HG02610 (cell line): Measurements from ENCODE around the gene MORN5.
"Not testable (repeated sequence)": the region's sequence is repeated elsewhere in the genome, so short reads cannot be mapped to it uniquely, and the experiment has no call there.

Experiments
- ATAC-seq: cut with Tn5 transposase; IDR thresholded peaks from one replicate; pipeline ENCODE4 v1.9.1; 2021; ENCODE audit warnings: mild to moderate bottlenecking, moderate library complexity; ENCODE audit not compliant: unreplicated experiment

Gene MORN5

DNA sequence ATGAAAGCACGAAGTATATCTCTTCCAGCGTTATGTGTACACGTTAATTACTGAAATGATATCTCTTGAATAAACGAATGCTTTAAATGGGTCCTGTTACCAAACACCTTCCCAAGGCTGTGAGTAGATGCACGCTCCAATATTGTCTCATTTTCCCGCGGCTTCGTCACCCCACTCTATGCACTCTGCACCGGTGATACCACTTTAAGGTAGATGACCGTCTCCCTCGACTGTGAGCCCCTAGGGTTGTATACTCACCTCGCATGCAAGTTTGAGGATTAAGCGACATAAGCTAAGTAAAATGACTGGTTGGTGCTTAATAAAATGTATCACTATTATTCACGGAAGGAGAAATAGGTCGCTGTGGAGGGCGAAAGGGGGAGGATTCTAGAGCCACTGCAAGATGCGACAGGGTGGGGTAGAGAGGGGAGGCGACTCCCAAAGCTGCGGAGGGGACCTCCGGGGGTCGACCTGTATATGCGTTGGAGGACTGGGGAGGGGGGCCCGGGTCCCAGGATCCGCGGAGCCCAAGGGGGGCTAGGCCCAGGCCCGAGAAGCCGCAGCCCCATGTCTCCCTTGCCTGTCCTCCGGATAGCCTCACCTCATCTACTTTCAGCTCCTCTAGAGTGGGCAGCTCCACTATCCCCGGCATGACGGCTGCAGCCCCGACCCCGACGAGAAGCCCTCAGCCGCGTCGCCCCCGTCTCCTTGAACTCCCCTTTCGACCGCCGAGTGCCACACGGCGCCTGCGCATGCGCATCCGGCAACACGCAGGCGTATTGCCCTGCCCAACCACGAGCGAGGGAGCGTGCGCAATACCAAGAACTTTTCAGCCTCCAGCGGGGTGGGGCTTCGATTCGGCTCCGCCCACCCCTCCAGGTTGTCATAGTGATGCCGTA is at the start of gene MORN5, which contains the start of gene NDUFA8:
TSS of gene MORN5 (plus strand) at position 883 of the 899 bp plus-strand sequence. CDS start 65 bp downstream, outside the sequence.
TSS of gene NDUFA8 (minus strand) at position 754 of the 899 bp plus-strand sequence. CDS start at position 652, 102 bp downstream.
- ATAC-seq, result peak; percentile 98

DNA sequence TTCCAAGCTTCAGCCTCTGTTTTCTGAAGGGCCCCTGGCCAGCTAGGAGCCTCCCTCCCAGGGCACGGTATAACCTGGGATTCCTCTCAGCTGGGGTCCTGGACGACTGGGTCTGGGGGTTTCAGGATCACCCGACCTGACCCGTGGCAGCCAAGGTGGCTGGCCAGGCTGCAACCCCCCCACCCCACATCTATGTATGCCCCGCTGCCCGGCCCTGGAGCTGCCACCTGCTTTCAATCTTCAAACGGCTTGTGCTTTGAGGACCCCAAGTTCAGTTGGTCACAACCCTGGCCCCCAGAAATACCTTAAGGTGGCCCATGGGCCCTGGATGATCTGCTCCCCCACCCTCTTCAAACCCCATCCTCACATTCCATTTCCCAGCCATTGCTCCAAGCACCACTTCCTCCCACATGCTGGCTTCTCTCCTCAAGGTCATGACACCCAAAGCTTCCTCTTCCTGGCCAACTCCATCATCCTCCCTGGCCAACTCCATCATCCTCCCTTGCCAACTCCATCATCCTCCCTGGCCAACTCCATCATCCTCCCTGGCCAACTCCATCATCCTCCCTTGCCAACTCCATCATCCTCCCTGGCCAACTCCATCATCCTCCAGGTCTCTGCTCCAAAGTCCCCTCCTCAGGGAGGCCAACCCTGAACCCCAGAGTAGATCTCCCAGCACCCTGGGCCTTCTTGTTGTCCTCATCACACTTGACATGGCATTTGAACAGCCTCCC is 49.4 kb upstream of the MORN5 start:
- no peak for ATAC-seq

DNA sequence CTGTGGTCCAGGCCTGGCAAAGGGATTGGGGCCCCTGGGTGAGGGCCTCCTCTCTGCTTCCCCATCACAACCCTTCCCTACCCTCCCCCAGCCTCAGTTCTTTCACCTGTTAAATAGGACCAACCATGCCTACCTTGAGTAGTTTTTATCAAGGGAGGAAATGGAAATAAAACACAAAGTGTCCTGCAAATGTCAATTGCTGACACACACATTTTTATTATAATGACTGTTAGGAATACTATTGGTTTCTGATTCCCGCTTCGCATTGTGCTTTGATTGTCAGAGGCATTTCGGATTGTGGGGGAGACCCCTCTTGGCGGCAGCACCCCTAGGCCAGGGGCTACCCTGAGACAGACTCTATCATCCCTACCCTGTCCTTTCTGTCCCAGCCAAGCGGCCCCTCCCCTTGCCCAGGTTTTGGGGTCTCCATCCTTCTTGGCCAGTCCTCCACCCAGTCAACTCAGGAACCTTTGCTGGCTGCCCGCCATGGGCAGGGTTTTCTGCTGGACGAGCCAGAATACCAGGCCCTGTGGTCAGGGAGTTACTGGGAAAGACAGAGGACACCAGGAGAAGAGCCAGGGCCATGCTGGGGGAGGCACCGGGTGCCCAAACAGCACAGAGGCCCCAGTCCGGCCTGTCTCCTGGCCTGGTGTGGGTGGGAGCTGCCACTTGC is 48.2 kb upstream of the MORN5 start:
- no peak for ATAC-seq

GRCh38 chr9:122112238-122112637 is 47.5 kb upstream of the MORN5 start:
- no peak for ATAC-seq

DNA sequence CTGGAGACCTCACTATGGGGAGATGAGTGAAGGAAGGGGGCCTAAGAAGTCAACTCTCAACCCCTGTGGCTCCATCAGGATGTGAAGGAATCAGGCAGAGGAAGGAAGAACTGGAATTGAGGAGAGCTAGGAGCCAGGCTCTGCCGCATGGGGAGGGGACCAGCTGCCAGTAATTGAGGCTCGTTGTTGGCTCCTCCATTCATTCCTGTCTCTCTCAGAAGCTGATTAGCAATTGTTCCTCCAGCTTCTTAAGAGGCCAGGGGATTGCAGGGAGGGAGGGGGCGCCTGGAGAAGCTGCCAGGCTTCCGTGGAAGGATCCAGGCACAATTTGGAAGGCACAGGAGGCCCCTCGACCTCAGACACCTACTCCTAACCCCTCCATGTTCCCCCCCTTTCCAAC is 46.1 kb upstream of the MORN5 start:
- ATAC-seq, result no peak

DNA sequence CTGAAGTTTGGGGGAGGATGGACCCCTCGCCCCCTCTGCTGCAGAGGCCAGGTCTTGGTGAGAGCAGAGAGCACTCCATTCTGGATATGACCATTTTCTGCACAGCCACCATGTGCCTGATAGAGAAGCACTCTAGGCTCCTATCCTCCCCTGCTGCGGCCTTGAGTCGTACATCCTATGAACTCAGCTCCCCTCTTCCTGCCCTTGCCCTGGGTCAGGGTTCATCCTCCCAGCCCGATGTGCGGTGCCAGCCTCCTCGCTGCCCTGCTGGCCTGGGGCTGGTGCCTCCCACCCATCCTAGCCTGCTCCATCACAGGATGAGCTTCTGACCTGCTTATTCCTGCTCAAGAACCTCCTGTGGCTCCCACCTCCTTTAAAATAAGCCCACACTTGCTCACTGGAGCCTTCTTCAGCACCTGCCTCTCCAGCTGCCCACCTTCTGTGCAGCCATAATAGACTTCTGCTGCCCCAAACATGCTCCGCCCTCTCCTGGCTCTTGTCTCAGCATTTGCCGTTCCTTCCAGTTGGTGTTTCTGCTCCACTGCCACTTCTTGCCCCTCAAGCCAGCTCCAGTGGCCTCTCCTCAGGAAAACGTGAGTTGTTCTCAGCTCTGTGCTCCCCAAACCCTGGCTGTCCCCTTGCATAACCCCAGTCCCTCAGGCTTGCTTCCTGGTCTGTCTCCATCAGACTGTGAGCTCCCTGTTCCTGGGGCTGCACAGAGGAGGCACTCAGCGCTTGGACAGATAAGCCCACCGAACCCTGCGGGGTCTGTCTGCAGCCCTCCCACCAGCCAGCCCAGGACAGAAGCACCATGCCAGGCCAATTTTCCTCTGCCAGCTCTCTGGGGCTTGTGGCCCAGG is 44.3 kb upstream of the MORN5 start:
- ATAC-seq, result no peak

- ATAC-seq, result no peak
Measured at GRCh38 chr9:122116040-122116439, 43.7 kb upstream of the MORN5 start.

GRCh38 chr9:122116448-122117173 is 43.1 kb upstream of the MORN5 start:
- ATAC-seq, result no peak

DNA sequence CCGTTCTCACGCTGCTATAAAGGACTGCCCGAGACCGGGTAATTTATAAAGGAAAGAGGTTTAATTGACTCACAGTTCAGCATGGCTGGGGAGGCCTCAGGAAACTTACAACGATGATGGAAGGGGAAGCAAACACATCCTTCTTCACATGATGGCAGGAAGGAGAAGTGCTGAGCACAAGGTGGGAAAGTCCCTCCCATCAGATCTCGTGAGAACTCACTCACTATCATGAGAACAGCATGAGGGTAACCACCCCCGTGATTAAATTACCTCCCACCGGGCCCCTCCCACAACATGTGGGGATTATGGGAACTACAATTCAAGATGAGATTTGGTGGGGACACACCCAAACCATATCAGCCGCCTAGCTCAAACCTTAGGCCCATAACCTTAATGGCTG is 42.5 kb upstream of the MORN5 start:
- not testable (repeated sequence) for ATAC-seq

GRCh38 chr9:122118343-122119165 is 41.2 kb upstream of the MORN5 start:
- no peak for ATAC-seq

GRCh38 chr9:122119166-122119521 is 40.6 kb upstream of the MORN5 start:
- no peak for ATAC-seq

- ATAC-seq, result no peak
Measured at GRCh38 chr9:122119721-122120120, 40.0 kb upstream of the MORN5 start.

DNA sequence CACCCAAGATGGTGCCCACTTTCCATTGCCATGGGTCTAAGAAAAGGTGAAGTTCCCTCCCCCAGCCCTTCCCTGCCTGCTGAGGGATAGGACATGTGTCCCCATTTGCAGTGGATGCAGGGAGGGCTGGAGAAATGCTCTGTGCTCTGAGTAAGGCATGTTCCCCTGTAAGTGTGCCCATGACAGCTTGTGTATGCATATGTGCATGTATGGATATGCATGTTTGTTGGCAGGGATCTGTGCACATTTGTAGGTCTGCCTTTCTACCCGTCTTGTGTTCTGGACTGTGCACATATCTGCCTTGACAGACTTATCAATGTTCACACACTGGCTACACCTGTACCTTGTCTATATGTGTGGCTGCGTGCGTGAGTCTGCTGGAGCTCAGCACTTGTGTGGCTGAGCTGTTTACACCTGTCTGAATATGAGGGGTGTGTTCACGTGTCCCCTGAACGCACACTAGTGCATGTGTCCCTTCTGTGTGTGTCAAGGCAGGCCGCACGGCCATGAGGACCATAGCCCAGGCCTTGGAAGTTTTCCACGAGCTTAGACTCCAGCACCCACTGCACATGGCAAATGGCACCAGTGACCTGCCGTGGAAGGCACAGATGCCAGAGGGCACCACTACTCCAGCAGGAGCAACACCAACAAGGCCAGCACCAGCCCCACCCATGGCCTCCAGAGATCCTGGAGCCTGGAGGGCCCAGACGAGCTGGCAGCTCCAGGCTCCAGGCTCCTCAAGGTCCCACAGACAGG is 39.2 kb upstream of the MORN5 start:
- ATAC-seq, result no peak

DNA sequence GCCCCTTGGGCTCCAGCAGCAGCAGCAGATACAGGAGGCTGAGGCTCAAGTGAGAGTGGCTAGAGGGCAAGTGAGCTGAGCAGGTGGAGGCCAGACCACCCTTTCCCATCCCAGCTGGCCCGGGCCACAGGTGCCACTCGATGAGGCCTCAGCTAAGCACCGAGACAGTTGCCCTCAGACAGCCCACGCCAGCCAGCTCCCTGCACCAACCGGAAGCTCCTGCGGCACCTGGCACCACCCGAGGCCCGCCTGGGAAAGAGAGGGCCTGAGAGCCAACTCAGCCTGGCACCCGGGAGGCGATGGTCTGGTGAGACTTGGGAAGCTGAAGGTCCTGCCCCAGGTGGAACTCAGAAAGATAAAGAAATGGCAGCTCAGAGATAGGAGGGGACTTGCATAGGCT is 38.3 kb upstream of the MORN5 start:
- no peak for ATAC-seq

- no peak for ATAC-seq
Measured at GRCh38 chr9:122121931-122122330, 37.8 kb upstream of the MORN5 start.

DNA sequence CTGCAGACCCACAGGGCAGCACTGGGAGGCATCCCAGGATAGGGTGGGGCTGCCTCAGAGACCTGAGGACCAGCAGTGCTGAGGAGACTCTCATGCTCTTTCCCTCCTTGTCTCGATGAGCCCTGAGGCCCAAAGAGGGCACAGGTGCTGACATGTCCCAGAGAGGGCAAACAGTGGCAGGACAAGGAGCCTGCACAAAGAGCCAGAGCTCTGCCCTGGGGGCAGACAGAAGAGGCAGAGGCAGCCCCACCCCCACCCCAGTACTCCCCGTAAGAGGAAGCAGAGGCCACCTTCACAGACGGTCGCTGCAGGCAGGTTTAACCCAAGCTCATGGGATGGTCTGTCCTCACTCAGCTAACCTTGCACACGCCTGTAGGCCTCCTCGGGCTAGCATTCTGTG is 37.2 kb upstream of the MORN5 start:
- no peak for ATAC-seq

- ATAC-seq, result no peak
Measured at GRCh38 chr9:122122903-122123632, 36.6 kb upstream of the MORN5 start.

GRCh38 chr9:122124048-122124447 is 35.7 kb upstream of the MORN5 start:
- ATAC-seq, result no peak
